GM12878 (cell line): ENCODE measurements around the gene LRTM2. TPM values are rescaled to one million over a fixed set of nuclear protein-coding genes. Genes with fewer than 3 reads are reported as not detected.

ENCODE experiments used
- ATAC-seq: fragments of 200-7000 bp; cut with Tn5 transposase; 3 replicates; pipeline ENCODE4 v1.9.1; 2020; ENCODE audit warnings: mild to moderate bottlenecking, moderate library complexity
- BruUV-seq: library from RNA; stranded (reverse); fragments of 400-500 nt; replicated peaks from 2 replicates; lab custom pipeline; 2021; lab: Mats Ljungman, UMichigan
- CTCF ChIA-PET: fragments of 300-600 bp; sonication (Branson Sonifier 250); formaldehyde crosslinking; extraction: SDS; loops from one replicate; lab custom pipeline; 2021; ENCODE audit warnings: inconsistent platforms; lab: Yijun Ruan, JAX
- POLR2A ChIA-PET: fragments of 350-600 bp; formaldehyde crosslinking; extraction: SDS; loops from one replicate; lab custom pipeline; 2021; ENCODE audit warnings: inconsistent platforms; lab: Charles Lee
- RAD21 ChIA-PET: fragments of 300-600 bp; sonication (Branson Sonifier 250); formaldehyde crosslinking; loops from one replicate; lab custom pipeline; 2023; ENCODE audit warnings: antibody characterized with exemption; ENCODE audit not compliant: unreplicated experiment; lab: Charles Lee
- SMC1A ChIA-PET: fragments of 300-600 bp; sonication (Branson Sonifier 250); formaldehyde crosslinking; loops from one replicate; lab custom pipeline; 2023; ENCODE audit not compliant: unreplicated experiment, uncharacterized antibody; lab: Charles Lee
- DNase-seq: peaks from one replicate; pipeline ENCODE4 v3.0.0-alpha.2; 2011; ENCODE audit warnings: low read depth, low spot score
- FAIRE-seq: peaks from 3 replicates; lab custom pipeline; 2011; peaks lifted over from hg19 to GRCh38; lab: Jason Lieb, UNC
- H2AFZ ChIP-seq: 2 replicates; pipeline ENCODE4 v1.6.0; 2011; ENCODE audit warnings: low read depth, low read length, control low read depth; ENCODE audit not compliant: control insufficient read depth
- H3K27ac ChIP-seq: 2 replicates; pipeline ENCODE4 v1.5.1; 2011; ENCODE audit warnings: control low read depth; ENCODE audit not compliant: control insufficient read depth, insufficient read depth
- H3K27me3 ChIP-seq, 2 experiments: replicated peaks in 1 of 2; 2 replicates each; pipeline versions ENCODE4 v1.6.0 to v1.6.1; 2011; ENCODE audit warnings: low read length in 1 of 2; ENCODE audit not compliant: control insufficient read depth in 2 of 2, insufficient read depth in 2 of 2
- H3K36me3 ChIP-seq, 2 experiments: 2 replicates each; pipeline ENCODE4 v1.5.1; 2011; ENCODE audit warnings: low read length in 1 of 2; ENCODE audit not compliant: control insufficient read depth in 2 of 2, insufficient read depth in 2 of 2
- H3K4me1 ChIP-seq: 2 replicates; pipeline ENCODE4 v1.6.1; 2011; ENCODE audit warnings: mild to moderate bottlenecking, low read length, moderate library complexity, mixed read lengths; ENCODE audit not compliant: control insufficient read depth, insufficient read depth
- H3K4me2 ChIP-seq: 2 replicates; pipeline ENCODE4 v1.6.0; 2011; ENCODE audit warnings: control low read depth; ENCODE audit not compliant: control insufficient read depth, insufficient read depth
- H3K4me3 ChIP-seq: fragments of 200-600 bp; sonication (generic); 2 replicates; pipeline ENCODE4 v1.5.1; 2016
- H3K79me2 ChIP-seq: 2 replicates; pipeline ENCODE4 v1.6.0; 2011; ENCODE audit warnings: low read length; ENCODE audit not compliant: control insufficient read depth, insufficient read depth
- H3K9ac ChIP-seq: 2 replicates; pipeline ENCODE4 v1.8.0; 2011; ENCODE audit warnings: low read length, control low read depth, mixed read lengths; ENCODE audit not compliant: control insufficient read depth, insufficient read depth
- H3K9me3 ChIP-seq: replicated peaks from 3 replicates; pipeline ENCODE4 v1.5.1; 2011; ENCODE audit warnings: mild to moderate bottlenecking, low read length; ENCODE audit not compliant: control insufficient read depth, insufficient read depth
- H4K20me1 ChIP-seq: 2 replicates; pipeline ENCODE4 v1.6.0; 2011; ENCODE audit not compliant: control insufficient read depth, insufficient read depth
- BCL3 ChIP-seq: IDR thresholded peaks from 2 replicates; pipeline ENCODE4 v1.6.1; 2011; ENCODE audit warnings: borderline replicate concordance, low read depth, mild to moderate bottlenecking, moderate library complexity, low read length; ENCODE audit not compliant: insufficient read depth, poor library complexity, severe bottlenecking
- MEF2B ChIP-seq: fragments of 450-650 bp; IDR thresholded peaks from 2 replicates; pipeline ENCODE4 v1.6.1; 2018; ENCODE audit warnings: mild to moderate bottlenecking, moderate library complexity; ENCODE audit not compliant: partially characterized antibody, poor library complexity, severe bottlenecking
- MYC ChIP-seq: IDR thresholded peaks from 2 replicates; pipeline ENCODE4 v1.6.1; 2011; ENCODE audit warnings: mild to moderate bottlenecking, low read length, moderate library complexity, inconsistent platforms; ENCODE audit not compliant: insufficient read depth, insufficient replicate concordance, insufficient read length, severe bottlenecking
- SPI1 ChIP-seq: IDR thresholded peaks from 2 replicates; pipeline ENCODE4 v1.6.1; 2011; ENCODE audit warnings: low read depth, mild to moderate bottlenecking, low read length, moderate library complexity, borderline replicate concordance; ENCODE audit not compliant: insufficient read depth
- ZSCAN29 ChIP-seq: fragments of 450-650 bp; IDR thresholded peaks from 2 replicates; pipeline ENCODE4 v1.6.1; 2017; ENCODE audit warnings: mild to moderate bottlenecking, moderate library complexity
- WGBS: methylation state at CpG from one replicate; pipeline ENCODE4 v1.1.6; 2016; ENCODE audit warnings: low lambda C conversion rate; ENCODE audit not compliant: insufficient replicate concordance, insufficient coverage; ENCODE audit errors: missing lambda C conversion rate; 5-methylcytosine and 5-hydroxymethylcytosine counted together
- in situ Hi-C: fragments of 300-500 bp; cut with MboI; formaldehyde crosslinking; loops from 9 replicates; pipeline ENCODE4 v1.14.3; 2018; ENCODE audit warnings: mixed read lengths
- intact Hi-C: fragments of 100-400 bp; cut with micrococcal nuclease; formaldehyde crosslinking; loops from one replicate; pipeline ENCODE4 v1.14.2; 2022; ENCODE audit not compliant: unreplicated experiment
- polyA plus RNA-seq, 11 experiments: library from polyadenylated mRNA; depleted of rRNA in 4 of 11; unstranded in 6 of 11; stranded (reverse) in 5 of 11; fragments of >200 nt; fragmentation: Nextera tagmentation in 4 of 11; fragmentation: Illumina TruSeq in 1 of 11; extraction: Ambion mirVana in 4 of 11; extraction: Trizol in 1 of 11; gene quantifications; 1 replicate in 1 of 11; 2 replicates in 10 of 11; pipeline versions ENCODE4 v1.2.1 to v1.2.3, GENCODE V29; 2011 to 2016; ENCODE audit warnings: inconsistent platforms in 2 of 11, missing spikeins in 2 of 11, low read depth in 1 of 11
- total RNA-seq, 4 experiments: library from RNA; depleted of rRNA in 3 of 4; stranded (reverse); fragments of >200 nt in 3 of 4; fragmentation: Illumina TruSeq in 1 of 4; extraction: Trizol in 1 of 4; gene quantifications; 2 replicates each; pipeline versions ENCODE4 v1.2.1 to v1.2.3, GENCODE V29; 2013 to 2021

The LRTM2 gene
- total and polyA plus RNA-seq, 10 of the 15 experiments (the other 5 are each of a cell fraction or from before 2014, with no cell fraction given): 0.05 TPM; not detected in 9

DNA sequence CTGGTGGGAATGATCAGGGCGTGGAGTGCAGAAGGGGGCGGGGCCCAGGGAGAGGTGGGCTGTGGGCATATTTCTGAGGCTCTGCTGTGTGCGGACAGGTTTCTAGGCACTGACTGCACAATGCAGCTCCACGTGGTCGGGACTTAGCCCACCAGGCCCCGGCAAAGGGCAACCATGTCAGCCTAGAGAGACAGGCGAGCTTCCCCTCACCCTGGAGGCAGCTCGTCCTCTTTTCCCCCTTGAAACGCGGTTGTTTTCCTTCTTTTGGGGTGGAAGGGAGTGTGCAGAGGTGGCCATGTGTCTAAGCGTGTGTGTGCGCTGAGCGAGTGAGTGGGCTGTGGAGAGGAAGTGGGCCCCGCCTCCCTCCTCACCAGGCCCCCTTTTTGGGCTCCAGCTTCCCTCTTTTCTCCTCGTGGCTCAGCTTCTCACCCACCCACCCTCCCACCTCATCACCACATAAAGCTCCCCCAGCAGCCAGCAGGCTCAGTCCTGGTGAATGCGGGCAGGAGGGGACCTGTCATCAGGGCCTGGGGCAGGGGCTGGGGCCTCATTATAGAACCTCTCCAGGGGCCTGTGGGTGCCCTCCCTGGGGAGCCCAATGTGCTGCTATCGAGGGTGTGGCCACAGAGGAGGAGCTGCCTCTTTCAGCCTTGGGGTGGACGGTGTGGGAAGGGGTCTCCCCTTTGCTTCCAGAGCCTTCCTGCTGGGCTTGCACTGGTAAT is 22.0 kb downstream of the LRTM2 start:
- H3K4me1 ChIP-seq: no peaks in the 10 kb centered on the region
- no peak overlapping the region for H2AFZ ChIP-seq
- no peak overlapping the region for H3K4me3 ChIP-seq
- in situ Hi-C loops: no loop called here
- H3K9me3 ChIP-seq: no peaks in the 10 kb centered on the region
- WGBS: 21% methylated on average over 17 of the region's 18 CpGs
- H4K20me1 ChIP-seq: no peaks in the 10 kb centered on the region
- H3K4me2 ChIP-seq: no peak overlapping the region
- ChIA-PET POLR2A (no interaction called here), CTCF (no interaction called here), SMC1A (interaction anchor here (1.2 to 1.3 kb wide), 2 partner anchors 13 to 18 kb away, joined by 3 to 4 read pairs; no protein-coding TSS in a partner anchor), RAD21 (no interaction called here)
- DNase-seq: no peak
- no peaks in the 10 kb centered on the region for H3K79me2 ChIP-seq
- peaks cover 3 to 7% of the 10 kb centered on the region in 2 experiments for H3K27me3 ChIP-seq
- no peak for ATAC-seq
- H3K27ac ChIP-seq: no peak overlapping the region
- H3K36me3 ChIP-seq: no peaks in the 10 kb centered on the region
- intact Hi-C loops: no loop called here
- no peak for FAIRE-seq
- TF ChIP-seq ZSCAN29 (no peak), BCL3 (no peak), SPI1 (peak; percentile 20; the same call in 1 of the 2 replicates), MYC (no peak), MEF2B (peak; percentile 86)
- BruUV-seq: no TSS peak
- no peak overlapping the region for H3K9ac ChIP-seq
